Vagina (tissue), 2 donors: ENCODE data around the gene ATPAF2. TPM values are rescaled to one million over a fixed set of nuclear protein-coding genes. Genes with fewer than 3 reads are reported as not detected.
A peak's percentile ranks its signal among the peaks of the same experiment; 100 is the strongest.

ENCODE experiments used
- DNase-seq, 2 donors: peaks; one replicate each; pipeline ENCODE4 v3.0.0-alpha.2; 2017; ENCODE audit errors: extremely low spot score in 2 of 2
- H3K27ac ChIP-seq: fragments of 200-600 bp; sonication (generic); one replicate; pipeline ENCODE4 v1.5.1; 2019
- H3K27me3 ChIP-seq: fragments of 200-600 bp; sonication (generic); one replicate; pipeline ENCODE4 v1.5.1; 2019
- H3K36me3 ChIP-seq, 2 donors: fragments of 200-600 bp; sonication (generic); one replicate each; pipeline ENCODE4 v1.5.1; 2017 to 2019
- H3K4me1 ChIP-seq: fragments of 200-600 bp; sonication (generic); one replicate; pipeline ENCODE4 v1.5.1; 2019
- H3K4me3 ChIP-seq, 2 donors: fragments of 200-600 bp; sonication (generic); 1 replicate in 1 of 2; 2 replicates in 1 of 2; pipeline ENCODE4 v1.5.1; 2016 to 2019
- H3K9me3 ChIP-seq: fragments of 200-600 bp; sonication (generic); one replicate; pipeline ENCODE4 v1.5.1; 2019
- POLR2A ChIP-seq, 2 donors: fragments of 450-650 bp; IDR thresholded peaks; one replicate each; pipeline ENCODE4 v1.6.1; 2017; ENCODE audit warnings: antibody characterized with exemption in 2 of 2, mild to moderate bottlenecking in 2 of 2, moderate library complexity in 2 of 2
- POLR2AphosphoS5 ChIP-seq, 2 donors: sonication (generic); formaldehyde crosslinking; IDR thresholded peaks; one replicate each; pipeline ENCODE4 v1.9.0; 2017; ENCODE audit warnings: antibody characterized with exemption in 2 of 2, mild to moderate bottlenecking in 2 of 2, low read depth in 1 of 2; ENCODE audit not compliant: insufficient read depth in 1 of 2
- intact Hi-C: fragments of 100-400 bp; cut with DNase I; formaldehyde crosslinking; loops from one replicate; pipeline ENCODE4 v1.15.1; 2023
- total RNA-seq: library from RNA; depleted of rRNA; stranded (reverse); fragments of >200 nt; gene quantifications from one replicate; pipeline ENCODE4 v1.2.3, GENCODE V29; 2016
- TF ChIP-seq, protein P1 (sequence below), 3 experiments: fragments of 450-650 bp in 2 of 3; fragments of 200-600 bp in 1 of 3; sonication (generic) in 1 of 3; IDR thresholded peaks; one replicate each; pipeline ENCODE4 v1.5.1; 2017 to 2019; ENCODE audit warnings: antibody characterized with exemption in 3 of 3, mild to moderate bottlenecking in 2 of 3, moderate library complexity in 2 of 3

ATPAF2 gene
- total RNA-seq, 1 donor from 2014 or later = 15.5 TPM

DNA sequence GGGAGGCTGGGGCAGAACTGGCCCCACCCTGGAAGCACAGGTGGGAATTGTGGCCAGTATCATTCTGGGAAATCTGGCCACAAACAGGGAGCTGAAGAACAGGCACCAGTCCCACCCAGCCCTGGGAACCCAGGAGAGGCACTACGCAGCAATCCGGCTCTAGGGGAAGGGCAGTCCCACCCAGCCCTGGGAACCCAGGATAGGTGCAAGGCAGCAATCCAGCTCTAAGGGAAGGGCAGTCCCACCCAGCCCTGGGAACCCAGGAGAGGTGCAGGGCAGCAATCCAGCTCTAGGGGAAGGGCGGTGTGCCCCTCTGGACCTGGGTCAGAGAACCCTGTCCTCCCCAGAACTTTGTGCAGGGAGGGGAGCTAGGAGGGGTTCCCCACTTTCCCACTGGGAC lies 59.2 kb downstream of the ATPAF2 start:
- no peak for DNase-seq
- Histone ChIP-seq H3K27me3 (no peaks in the 10 kb centered on the region), H3K9me3 (no peaks in the 10 kb centered on the region), H3K4me1 (peaks cover 7% of the 10 kb centered on the region), H3K36me3 (no peaks in the 10 kb centered on the region), H3K27ac (no peak overlapping the region), H3K4me3 (no peak overlapping the region)
- intact Hi-C loops = no loop called here
- TF ChIP-seq POLR2A (IDR thresholded peaks at IDR 0.05) = no peak
- TF ChIP-seq, protein P1, sequence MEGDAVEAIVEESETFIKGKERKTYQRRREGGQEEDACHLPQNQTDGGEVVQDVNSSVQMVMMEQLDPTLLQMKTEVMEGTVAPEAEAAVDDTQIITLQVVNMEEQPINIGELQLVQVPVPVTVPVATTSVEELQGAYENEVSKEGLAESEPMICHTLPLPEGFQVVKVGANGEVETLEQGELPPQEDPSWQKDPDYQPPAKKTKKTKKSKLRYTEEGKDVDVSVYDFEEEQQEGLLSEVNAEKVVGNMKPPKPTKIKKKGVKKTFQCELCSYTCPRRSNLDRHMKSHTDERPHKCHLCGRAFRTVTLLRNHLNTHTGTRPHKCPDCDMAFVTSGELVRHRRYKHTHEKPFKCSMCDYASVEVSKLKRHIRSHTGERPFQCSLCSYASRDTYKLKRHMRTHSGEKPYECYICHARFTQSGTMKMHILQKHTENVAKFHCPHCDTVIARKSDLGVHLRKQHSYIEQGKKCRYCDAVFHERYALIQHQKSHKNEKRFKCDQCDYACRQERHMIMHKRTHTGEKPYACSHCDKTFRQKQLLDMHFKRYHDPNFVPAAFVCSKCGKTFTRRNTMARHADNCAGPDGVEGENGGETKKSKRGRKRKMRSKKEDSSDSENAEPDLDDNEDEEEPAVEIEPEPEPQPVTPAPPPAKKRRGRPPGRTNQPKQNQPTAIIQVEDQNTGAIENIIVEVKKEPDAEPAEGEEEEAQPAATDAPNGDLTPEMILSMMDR (IDR thresholded peaks at IDR 0.05) = no peak
- TF ChIP-seq POLR2AphosphoS5 (IDR thresholded peaks at IDR 0.05; ENCODE audit: insufficient read depth in 1 of 2, low read depth in 1 of 2) = no peak

DNA sequence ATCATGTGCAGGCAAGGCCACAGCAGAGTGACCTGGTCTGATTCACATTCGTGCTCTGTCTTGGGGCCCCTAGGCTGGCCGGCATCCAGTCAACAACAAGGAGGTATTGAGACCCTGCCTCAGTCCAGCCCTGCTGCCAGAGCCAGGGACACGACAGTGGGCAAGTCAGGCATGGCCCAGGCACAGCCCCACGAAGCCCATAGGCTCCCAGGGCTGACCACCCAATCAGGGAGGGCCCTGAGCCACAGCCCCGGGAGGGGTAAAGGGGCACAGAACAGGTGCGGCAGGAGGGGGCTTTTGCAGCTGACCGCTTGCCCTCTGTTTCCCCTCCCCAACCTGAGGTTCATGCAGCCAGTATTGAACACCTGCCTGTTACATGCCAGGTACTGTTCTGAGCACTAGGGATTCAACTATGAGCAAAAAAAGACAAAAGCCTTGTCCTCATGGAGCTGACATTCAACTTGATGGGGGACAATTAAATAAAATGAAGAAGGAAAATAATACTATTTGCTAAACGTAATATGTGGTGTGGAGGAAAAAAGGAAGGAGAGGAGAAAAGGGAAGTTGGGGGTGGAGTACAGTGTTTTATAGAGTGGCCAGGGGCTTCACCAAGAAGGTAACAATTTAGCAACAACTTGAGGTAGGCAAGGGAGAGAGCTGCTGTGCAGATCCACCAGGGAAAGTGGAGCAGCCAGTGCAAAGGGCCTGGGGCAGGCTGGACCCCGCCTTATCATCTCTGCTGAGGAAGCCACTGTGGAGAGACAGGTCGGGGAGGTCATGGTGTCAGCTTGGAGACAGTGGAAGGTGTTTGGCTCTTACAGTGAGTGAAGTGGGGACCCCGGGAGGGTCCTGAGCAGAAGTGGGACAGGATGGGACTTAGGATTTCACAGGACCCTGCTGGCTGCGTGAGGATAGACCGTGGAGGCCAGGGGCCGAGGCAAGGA lies 60.2 kb downstream of the ATPAF2 start:
- Histone ChIP-seq H3K4me3 (no peak overlapping the region), H3K27me3 (no peaks in the 10 kb centered on the region), H3K27ac (no peak overlapping the region), H3K4me1 (peaks cover 7% of the 10 kb centered on the region), H3K9me3 (no peaks in the 10 kb centered on the region), H3K36me3 (no peaks in the 10 kb centered on the region)
- no peak for DNase-seq
- intact Hi-C loops = no loop called here
- TF ChIP-seq POLR2A (IDR thresholded peaks at IDR 0.05) (no peak), POLR2AphosphoS5 (IDR thresholded peaks at IDR 0.05; ENCODE audit: insufficient read depth in 1 of 2, low read depth in 1 of 2) (no peak)
- TF ChIP-seq, protein P1 (IDR thresholded peaks at IDR 0.05) = no peak

- intact Hi-C loops = no loop called here
- no peak overlapping the region for H3K27ac ChIP-seq
- no peaks in the 10 kb centered on the region for H3K9me3 ChIP-seq
- no peaks in the 10 kb centered on the region for H3K36me3 ChIP-seq
- no peak for DNase-seq
- peaks cover 16% of the 10 kb centered on the region for H3K4me1 ChIP-seq
- no peaks in the 10 kb centered on the region for H3K27me3 ChIP-seq
- H3K4me3 ChIP-seq = no peak overlapping the region
- no peak for TF ChIP-seq POLR2A (IDR thresholded peaks at IDR 0.05)
- no peak for TF ChIP-seq POLR2AphosphoS5 (IDR thresholded peaks at IDR 0.05; ENCODE audit: insufficient read depth in 1 of 2, low read depth in 1 of 2)
- TF ChIP-seq, protein P1 (IDR thresholded peaks at IDR 0.05) = no peak
Observed at GRCh38 chr17:17976931-17977570, 61.9 kb downstream of the ATPAF2 start.

GRCh38 chr17:17975436-17975835 lies 63.5 kb downstream of the ATPAF2 start:
- peaks cover 30% of the 10 kb centered on the region for H3K4me1 ChIP-seq
- TF ChIP-seq POLR2AphosphoS5 (IDR thresholded peaks at IDR 0.05; ENCODE audit: insufficient read depth in 1 of 2, low read depth in 1 of 2) (no peak), POLR2A (IDR thresholded peaks at IDR 0.05) (no peak)
- TF ChIP-seq, protein P1 (IDR thresholded peaks at IDR 0.05) = no peak
- no peaks in the 10 kb centered on the region for H3K9me3 ChIP-seq
- no peak overlapping the region for H3K4me3 ChIP-seq
- intact Hi-C loops = no loop called here
- no peak for DNase-seq
- H3K36me3 ChIP-seq = no peaks in the 10 kb centered on the region
- H3K27ac ChIP-seq = no peak overlapping the region
- no peaks in the 10 kb centered on the region for H3K27me3 ChIP-seq

GRCh38 chr17:17972952-17973254 lies 66.1 kb downstream of the ATPAF2 start:
- H3K27ac ChIP-seq = peak overlapping the region; percentile 19
- no peaks in the 10 kb centered on the region for H3K9me3 ChIP-seq
- DNase-seq = no peak
- H3K36me3 ChIP-seq = no peaks in the 10 kb centered on the region
- TF ChIP-seq, protein P1 (IDR thresholded peaks at IDR 0.05) = no peak
- TF ChIP-seq POLR2A (IDR thresholded peaks at IDR 0.05) = no peak
- no peak for TF ChIP-seq POLR2AphosphoS5 (IDR thresholded peaks at IDR 0.05; ENCODE audit: insufficient read depth in 1 of 2, low read depth in 1 of 2)
- intact Hi-C loops = no loop called here
- H3K4me3 ChIP-seq = peak overlapping the region; percentile 57 to 98
- H3K27me3 ChIP-seq = no peaks in the 10 kb centered on the region
- peaks cover 46% of the 10 kb centered on the region for H3K4me1 ChIP-seq
